Measurements from ENCODE around the gene RTRAF. TPM values are rescaled to one million over a fixed set of nuclear protein-coding genes. Genes with fewer than 3 reads are reported as not detected.
A peak's percentile ranks its signal among the peaks of the same experiment; 100 is the strongest.

RTRAF gene
- total and polyA plus RNA-seq, 4 donors: 84.1 to 167 (median 134) TPM

DNA sequence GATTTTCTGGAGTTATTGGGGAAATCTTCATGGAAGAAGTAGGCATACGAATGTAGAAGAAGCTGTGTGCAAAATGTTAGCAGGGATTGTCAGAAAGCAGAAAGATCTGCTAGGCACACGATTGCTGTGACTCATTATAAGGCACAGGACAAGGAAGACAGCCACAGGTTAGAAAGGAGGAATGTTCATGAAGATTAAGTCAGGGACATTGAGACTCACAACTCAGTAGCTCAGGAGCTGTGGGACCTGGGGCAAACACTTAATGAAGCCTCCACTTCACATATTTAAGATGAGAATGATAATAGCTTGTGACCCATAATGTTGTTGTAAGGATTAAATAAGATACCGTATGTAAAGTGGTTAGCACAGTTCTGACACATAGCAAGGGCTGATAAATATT lies 26.6 kb upstream of the RTRAF start:
- H3K27me3 ChIP-seq (ENCODE audit: control insufficient read depth in 3 of 3, insufficient read depth in 3 of 3, low read length in 2 of 3): no peaks in the 10 kb centered on the region
- no peak for ATAC-seq (ENCODE audit: insufficient read depth, low FRiP score)
- peaks cover 0 to 24% (median 2%) of the 10 kb centered on the region in 5 donors for H3K4me1 ChIP-seq (ENCODE audit: control insufficient read depth in 5 of 5, insufficient read depth in 5 of 5, low read length in 5 of 5)
- TF ChIP-seq, protein P1, sequence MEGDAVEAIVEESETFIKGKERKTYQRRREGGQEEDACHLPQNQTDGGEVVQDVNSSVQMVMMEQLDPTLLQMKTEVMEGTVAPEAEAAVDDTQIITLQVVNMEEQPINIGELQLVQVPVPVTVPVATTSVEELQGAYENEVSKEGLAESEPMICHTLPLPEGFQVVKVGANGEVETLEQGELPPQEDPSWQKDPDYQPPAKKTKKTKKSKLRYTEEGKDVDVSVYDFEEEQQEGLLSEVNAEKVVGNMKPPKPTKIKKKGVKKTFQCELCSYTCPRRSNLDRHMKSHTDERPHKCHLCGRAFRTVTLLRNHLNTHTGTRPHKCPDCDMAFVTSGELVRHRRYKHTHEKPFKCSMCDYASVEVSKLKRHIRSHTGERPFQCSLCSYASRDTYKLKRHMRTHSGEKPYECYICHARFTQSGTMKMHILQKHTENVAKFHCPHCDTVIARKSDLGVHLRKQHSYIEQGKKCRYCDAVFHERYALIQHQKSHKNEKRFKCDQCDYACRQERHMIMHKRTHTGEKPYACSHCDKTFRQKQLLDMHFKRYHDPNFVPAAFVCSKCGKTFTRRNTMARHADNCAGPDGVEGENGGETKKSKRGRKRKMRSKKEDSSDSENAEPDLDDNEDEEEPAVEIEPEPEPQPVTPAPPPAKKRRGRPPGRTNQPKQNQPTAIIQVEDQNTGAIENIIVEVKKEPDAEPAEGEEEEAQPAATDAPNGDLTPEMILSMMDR (IDR thresholded peaks at IDR 0.05; ENCODE audit: control extremely low read depth, extremely low read depth): no peak
- H3K4me3 ChIP-seq: no peak overlapping the region
- WGBS, 2 donors: 24 to 35% methylated on average over 3 of the region's 3 CpGs
- peak in 1 of 3 donors; percentile 54 for DNase-seq
- H3K9ac ChIP-seq (ENCODE audit: insufficient read depth in 1 of 2, low read length in 2 of 2): peak overlapping the region in 1 of 2 donors; percentile 66
- no peak overlapping the region for H3K27ac ChIP-seq (ENCODE audit: low read depth in 1 of 2, low read length in 1 of 2)
- H3K36me3 ChIP-seq (ENCODE audit: control insufficient read depth in 4 of 4, insufficient read depth in 4 of 4, low read length in 4 of 4): peaks cover 0 to 14% (median 1%) of the 10 kb centered on the region in 4 donors
- H3K9me3 ChIP-seq (ENCODE audit: control insufficient read depth in 4 of 4, insufficient read depth in 3 of 4, low read length in 3 of 4): peaks cover 1 to 13% (median 8%) of the 10 kb centered on the region in 4 donors

DNA sequence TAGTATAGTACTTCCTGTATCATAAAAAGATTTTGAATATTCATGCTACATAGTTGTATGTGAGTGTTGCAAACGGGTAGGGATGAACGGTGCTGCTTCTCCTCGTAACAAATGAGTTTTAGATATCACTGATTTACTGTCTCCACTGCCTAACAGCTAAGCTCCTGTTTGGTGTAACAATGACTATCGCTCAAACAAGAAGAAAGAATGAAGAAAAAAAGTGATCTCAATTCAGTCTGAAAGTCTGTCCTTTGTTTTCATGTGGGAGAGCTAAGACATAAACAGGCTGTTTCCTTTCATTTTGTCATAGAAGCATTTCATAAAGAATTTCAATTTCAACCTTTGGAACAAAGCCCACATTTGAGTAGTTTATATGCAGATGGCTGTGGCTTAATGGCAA lies 26.1 kb upstream of the RTRAF start:
- ATAC-seq (ENCODE audit: insufficient read depth, low FRiP score) (no peak), DNase-seq (peak; percentile 15 to 96 (median 96))
- Histone ChIP-seq H3K36me3 (ENCODE audit: control insufficient read depth in 4 of 4, insufficient read depth in 4 of 4, low read length in 4 of 4) (peaks cover 0 to 12% (median 1%) of the 10 kb centered on the region in 4 donors), H3K4me1 (ENCODE audit: control insufficient read depth in 5 of 5, insufficient read depth in 5 of 5, low read length in 5 of 5) (peaks cover 0 to 24% (median 2%) of the 10 kb centered on the region in 5 donors), H3K4me3 (no peak overlapping the region), H3K27ac (ENCODE audit: low read depth in 1 of 2, low read length in 1 of 2) (no peak overlapping the region), H3K9ac (ENCODE audit: insufficient read depth in 1 of 2, low read length in 2 of 2) (peak overlapping the region in 1 of 2 donors; percentile 66), H3K27me3 (ENCODE audit: control insufficient read depth in 3 of 3, insufficient read depth in 3 of 3, low read length in 2 of 3) (no peaks in the 10 kb centered on the region), H3K9me3 (ENCODE audit: control insufficient read depth in 4 of 4, insufficient read depth in 3 of 4, low read length in 3 of 4) (peaks cover 1 to 8% (median 6%) of the 10 kb centered on the region in 4 donors)
- TF ChIP-seq, protein P1 (IDR thresholded peaks at IDR 0.05; ENCODE audit: control extremely low read depth, extremely low read depth): no peak
- WGBS, 2 donors: 29 to 31% methylated on average over 4 of the region's 4 CpGs

DNA sequence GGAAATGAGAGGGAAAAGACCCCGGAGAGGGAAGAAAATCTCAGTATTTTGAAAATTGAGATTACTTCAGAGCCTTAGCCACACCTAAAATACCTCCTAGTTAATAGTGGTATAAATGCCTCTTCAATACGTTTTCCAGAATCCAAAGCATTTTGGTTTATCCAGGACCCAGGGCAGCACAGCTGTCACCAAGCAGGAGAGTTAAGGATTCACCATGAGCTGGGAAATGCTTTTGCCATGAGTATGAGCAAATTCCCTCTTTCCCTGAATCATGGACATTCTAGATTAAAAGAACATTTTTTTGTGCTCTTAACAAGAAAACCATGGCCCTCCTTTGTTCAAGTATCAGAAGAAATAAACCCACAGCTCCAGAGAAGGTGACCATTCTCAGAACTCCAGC lies 21.8 kb upstream of the RTRAF start:
- no peak overlapping the region for H3K27ac ChIP-seq (ENCODE audit: low read depth in 1 of 2, low read length in 1 of 2)
- 84 to 93% methylated on average over 2 of the region's 2 CpGs for WGBS, 2 donors
- no peak overlapping the region for H3K4me3 ChIP-seq
- TF ChIP-seq, protein P1 (IDR thresholded peaks at IDR 0.05; ENCODE audit: control extremely low read depth, extremely low read depth): no peak
- no peaks in the 10 kb centered on the region for H3K36me3 ChIP-seq (ENCODE audit: control insufficient read depth in 4 of 4, insufficient read depth in 4 of 4, low read length in 4 of 4)
- H3K9me3 ChIP-seq (ENCODE audit: control insufficient read depth in 4 of 4, insufficient read depth in 3 of 4, low read length in 3 of 4): no peaks in the 10 kb centered on the region
- no peak overlapping the region for H3K9ac ChIP-seq (ENCODE audit: insufficient read depth in 1 of 2, low read length in 2 of 2)
- H3K4me1 ChIP-seq (ENCODE audit: control insufficient read depth in 5 of 5, insufficient read depth in 5 of 5, low read length in 5 of 5): peaks cover 0 to 21% (median 2%) of the 10 kb centered on the region in 5 donors
- ATAC-seq (ENCODE audit: insufficient read depth, low FRiP score) (no peak), DNase-seq (no peak)
- H3K27me3 ChIP-seq (ENCODE audit: control insufficient read depth in 3 of 3, insufficient read depth in 3 of 3, low read length in 2 of 3): no peaks in the 10 kb centered on the region
